H1 (cell line): ENCODE measurements around the gene CRYBG3.

Experiments used
- EZH2 ChIP-seq: fragments of 200-600 bp; sonication (generic); IDR thresholded peaks from 2 replicates; pipeline ENCODE4 v1.7.1; 2012; ENCODE audit warnings: low read depth, mild to moderate bottlenecking, moderate library complexity, low read length, inconsistent platforms; ENCODE audit not compliant: severe bottlenecking
- HDAC6 ChIP-seq: IDR thresholded peaks from one replicate; pipeline ENCODE4 v1.7.1; 2012; ENCODE audit warnings: low read depth, mild to moderate bottlenecking, inconsistent platforms, low read length, moderate library complexity
- JUND ChIP-seq: IDR thresholded peaks from 2 replicates; pipeline ENCODE4 v1.6.1; 2011; ENCODE audit warnings: mild to moderate bottlenecking, improper control_type of control experiment, low read length
- KDM5A ChIP-seq: fragments of 200-600 bp; IDR thresholded peaks from 2 replicates; pipeline ENCODE4 v1.7.1; 2012; ENCODE audit warnings: mild to moderate bottlenecking, low read length, inconsistent platforms, mixed read lengths
- POLR2A ChIP-seq, 2 experiments: IDR thresholded peaks; 1 replicate in 1 of 2; 2 replicates in 1 of 2; pipeline ENCODE4 v1.6.1; 2011; ENCODE audit warnings: low read depth in 2 of 2, low read length in 2 of 2, mild to moderate bottlenecking in 2 of 2; ENCODE audit errors: control extremely low read depth in 1 of 2
- ZNF274 ChIP-seq: IDR thresholded peaks from 2 replicates; pipeline ENCODE4 v1.7.0; 2012; ENCODE audit warnings: low read length, borderline replicate concordance; ENCODE audit errors: extremely low read depth

GRCh38 chr3:97816811-97817210 is 5.0 kb upstream of the CRYBG3 start:
- TF ChIP-seq POLR2A (IDR thresholded peaks at IDR 0.05; ENCODE audit: control extremely low read depth in 1 of 2, low read depth in 2 of 2, low read length in 2 of 2): no peak
- no peak for TF ChIP-seq KDM5A
- TF ChIP-seq EZH2: no peak
- no peak for TF ChIP-seq HDAC6
- no peak for TF ChIP-seq JUND
- no peak for TF ChIP-seq ZNF274
